NCI-H2107 treated with DMSO at 0.1 percent for 48 hours (cell line): Measurements from ENCODE around the gene SERPINB3.
"Not testable (repeated sequence)": the region's sequence is repeated elsewhere in the genome, so short reads cannot be mapped to it uniquely, and the experiment has no call there.

Experiments used
- DNase-seq: peaks from one replicate; lab custom pipeline; 2025; ENCODE audit not compliant: unreplicated experiment; lab: John Stamatoyannopoulos, UW

SERPINB3 gene

DNA sequence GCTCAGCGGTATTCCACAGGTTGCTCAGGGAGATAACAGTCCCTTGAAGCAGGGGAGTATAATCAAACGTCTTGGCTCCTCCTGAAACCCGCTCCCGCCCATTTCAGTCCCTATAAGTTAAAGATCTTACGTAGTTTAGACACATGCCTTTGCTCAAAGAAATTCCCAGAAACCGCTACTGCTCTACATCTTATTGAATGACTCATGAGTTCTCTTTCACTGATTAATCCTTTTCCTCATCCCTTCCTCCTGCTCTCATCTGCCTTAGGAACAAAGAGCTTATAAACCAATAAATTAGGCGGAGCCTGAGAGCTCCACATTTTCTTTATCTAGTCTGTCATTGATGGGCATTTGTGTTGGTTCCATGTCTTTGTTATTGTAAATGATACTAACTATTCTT, 13.5 kb downstream of the SERPINB3 start:
- DNase-seq: no peak

- no peak for DNase-seq
Measured at GRCh38 chr18:63646936-63647335, 14.8 kb downstream of the SERPINB3 start.

GRCh38 chr18:63644694-63645093, 17.0 kb downstream of the SERPINB3 start:
- DNase-seq: not testable (repeated sequence)

DNA sequence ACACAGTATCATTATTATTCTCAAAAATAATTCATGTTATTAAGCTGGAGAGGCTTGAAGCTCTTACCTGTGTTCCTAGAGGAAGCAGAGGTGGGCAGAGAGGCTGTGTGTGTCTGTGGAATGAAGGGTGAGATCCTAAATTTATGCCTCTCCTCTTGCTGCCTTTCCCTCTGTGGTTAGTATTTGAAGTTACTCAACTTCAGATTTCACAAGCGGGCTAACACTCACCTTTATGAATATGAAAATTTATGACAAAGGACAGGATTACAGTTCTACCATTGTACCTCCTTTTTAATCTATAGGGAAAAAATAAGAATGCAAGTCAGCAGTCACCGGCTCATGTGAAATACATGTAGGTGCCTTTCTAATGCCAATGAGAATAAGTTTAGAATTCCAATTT, 17.6 kb downstream of the SERPINB3 start, which contains the start of gene SERPINB4:
Gene SERPINB4 (minus strand): TSS at position 115 of the 400 bp plus-strand sequence. CDS start 679 bp downstream, outside the sequence.
- not testable (repeated sequence) for DNase-seq

DNA sequence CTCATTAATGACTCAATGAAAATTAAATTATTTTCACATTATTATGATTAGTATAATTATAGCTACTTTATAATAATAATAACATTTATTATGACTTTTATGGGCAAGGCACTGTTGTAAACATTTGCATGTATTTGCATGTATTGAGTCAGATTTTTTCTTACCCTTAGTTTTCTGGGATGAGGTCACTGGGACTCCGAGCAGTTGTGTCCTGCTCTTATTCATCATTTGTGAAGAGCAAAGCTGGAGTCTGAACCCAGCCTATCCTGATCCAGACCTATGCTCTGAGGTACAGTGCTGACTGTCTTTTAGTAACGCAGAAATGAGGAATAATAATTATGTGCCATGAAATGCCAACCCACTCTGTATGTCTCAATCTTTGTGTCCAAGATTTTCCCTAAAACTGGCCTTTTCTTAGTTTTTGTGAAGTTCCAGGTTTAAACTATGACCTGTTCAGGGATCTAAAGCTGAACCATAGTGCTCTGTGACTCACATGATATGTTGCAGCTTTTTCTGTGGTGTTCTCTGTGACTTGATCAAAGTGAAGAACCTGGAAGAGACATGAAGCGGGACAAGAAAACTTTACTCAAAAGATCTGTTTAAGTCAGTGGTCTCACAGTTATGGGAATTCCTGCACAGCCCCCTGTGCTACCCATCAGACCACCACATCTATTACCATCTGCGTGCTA, 18.9 kb downstream of the SERPINB3 start:
- DNase-seq: not testable (repeated sequence)

GRCh38 chr18:63641157-63641680, 20.5 kb downstream of the SERPINB3 start:
- not testable (repeated sequence) for DNase-seq

- DNase-seq: no peak
Measured at GRCh38 chr18:63637703-63638102, 24.0 kb downstream of the SERPINB3 start.

DNA sequence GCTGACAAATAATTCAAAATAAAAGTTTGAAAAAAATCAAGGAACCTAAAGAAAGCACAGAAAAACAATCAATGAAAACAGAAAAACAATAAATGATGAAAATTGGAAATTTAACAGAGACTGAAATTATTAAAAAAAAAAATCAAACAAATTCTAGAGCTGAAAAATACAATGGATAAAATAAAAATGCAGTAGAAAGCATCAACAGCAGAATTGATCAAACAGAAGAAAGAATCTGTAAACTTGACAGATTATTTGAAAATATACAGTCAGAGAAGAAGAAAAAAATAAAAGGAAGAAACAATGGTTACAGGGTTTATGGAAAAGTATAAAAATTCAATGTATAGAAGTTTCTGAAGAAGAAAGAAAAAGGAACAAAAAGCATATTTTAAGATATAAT, 33.9 kb downstream of the SERPINB3 start:
- no peak for DNase-seq

GRCh38 chr18:63626431-63626830, 35.3 kb downstream of the SERPINB3 start:
- no peak for DNase-seq

DNA sequence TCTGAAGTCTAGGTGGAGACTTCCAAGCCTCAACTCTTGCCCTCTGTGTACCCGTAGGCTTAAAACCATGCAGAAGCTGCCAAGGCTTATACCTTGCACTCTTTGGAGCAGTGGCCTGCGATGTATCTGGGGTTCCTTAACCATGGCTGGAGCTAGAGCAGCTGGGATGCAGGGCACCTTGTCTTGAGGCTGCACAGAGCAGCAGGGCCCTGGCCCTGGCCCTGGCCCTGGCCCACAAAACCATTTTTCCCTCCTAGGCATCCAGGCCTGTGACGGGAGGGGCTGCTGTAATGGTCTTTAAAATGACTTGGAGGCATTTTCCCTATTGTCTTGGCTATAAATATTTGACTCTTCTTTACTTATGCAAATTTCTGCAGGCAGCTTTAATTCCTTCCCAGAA, 36.8 kb downstream of the SERPINB3 start:
- no peak for DNase-seq

DNA sequence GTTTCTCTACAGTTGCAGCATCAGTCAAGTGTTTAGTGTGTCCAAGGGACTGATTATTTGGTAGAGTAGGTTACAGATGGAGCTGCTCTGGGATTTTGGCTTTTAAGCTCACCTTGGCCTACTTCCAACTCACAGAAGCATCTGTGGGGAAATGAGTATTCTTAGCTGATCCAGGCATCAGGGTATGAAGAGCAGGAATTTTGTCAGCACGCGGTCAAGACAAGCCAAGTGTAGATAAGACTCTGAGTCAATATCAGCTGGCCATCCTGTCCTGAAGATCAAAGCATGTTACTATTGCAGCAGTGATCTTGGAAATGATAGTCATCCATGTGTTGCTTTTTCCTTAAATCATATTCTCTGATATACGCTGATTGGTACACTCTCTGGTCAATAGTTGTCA, 42.0 kb downstream of the SERPINB3 start:
- DNase-seq: no peak

GRCh38 chr18:63617915-63618234, 43.8 kb downstream of the SERPINB3 start:
- no peak for DNase-seq

DNA sequence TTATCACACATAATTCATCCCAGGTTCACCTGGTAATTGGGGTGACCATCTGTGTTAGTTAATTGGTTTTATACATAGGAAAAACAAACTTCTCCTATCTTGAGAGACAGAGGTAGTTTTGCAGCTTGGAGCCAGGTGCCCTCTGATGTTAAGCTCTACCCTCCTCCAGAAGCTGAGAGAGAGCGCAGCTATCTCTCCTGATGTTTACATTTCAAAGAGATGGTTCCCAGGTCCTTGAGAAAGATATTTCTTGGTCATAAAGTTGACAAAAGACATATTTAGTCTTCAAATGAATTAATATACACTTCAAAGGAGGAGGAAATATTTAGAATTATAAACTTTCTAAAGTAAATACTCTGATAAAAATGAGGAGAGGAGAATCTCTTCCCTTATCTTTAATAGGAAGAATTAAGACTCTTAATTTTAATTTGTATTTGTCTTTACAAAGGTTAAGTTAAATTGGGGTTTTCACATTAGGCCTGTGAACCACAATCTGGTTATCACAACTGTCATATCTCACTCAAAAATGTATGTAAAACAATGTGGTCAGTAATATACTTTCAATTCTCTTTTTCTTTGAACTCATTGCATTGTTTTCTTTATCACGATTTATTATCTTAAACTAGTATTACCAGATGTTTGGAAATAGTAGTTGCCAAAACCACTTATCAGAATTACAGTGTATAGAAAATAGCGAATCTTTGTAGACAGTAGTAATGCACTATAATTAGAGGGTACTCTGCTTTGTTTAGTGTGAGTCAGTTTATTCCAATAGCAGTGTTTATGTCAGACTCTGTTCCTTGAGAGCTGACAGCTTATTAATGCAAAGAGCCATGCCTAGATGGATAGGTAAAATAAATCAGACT, 44.4 kb downstream of the SERPINB3 start:
- DNase-seq: peak; percentile 19

DNA sequence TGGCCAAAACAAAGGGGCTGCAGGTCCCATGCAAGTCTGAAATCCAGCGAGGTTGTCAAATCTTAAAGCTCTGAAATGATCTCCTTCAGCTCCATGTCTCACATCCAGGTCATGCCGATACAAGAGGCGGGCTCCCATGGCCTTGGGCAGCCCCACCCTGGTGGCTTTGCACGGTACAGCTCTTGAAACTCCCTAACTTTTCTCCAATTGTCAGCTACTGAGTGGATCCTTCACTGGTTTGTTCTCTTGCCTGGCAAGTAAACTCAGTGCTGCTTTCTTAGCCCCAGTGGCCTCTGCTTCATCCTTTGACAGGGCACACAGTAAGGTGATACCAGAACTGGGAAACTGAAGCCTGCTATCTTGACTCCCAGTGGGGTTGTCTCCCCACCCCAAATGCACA, 48.3 kb downstream of the SERPINB3 start:
- DNase-seq: no peak

DNA sequence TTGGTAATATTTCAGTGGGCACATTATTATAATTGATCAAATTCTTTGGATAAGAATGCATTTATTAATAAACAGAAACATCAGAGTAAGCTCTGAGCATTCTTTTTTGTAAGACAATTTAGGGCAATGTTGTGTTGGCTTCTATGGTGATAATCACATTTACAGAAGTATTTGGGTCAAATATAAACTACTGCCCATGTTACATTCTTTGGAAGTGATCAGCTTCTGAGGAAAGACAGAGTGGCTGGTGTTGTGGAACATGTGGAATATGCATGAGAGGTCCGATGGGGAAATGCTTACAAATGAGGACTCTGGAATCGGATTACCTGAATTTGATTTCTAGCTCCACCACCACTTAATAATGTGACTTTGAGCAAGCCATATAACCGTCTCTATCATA, 55.2 kb downstream of the SERPINB3 start:
- no peak for DNase-seq
